ENCODE measurements around the gene FHOD3. TPM values are rescaled to one million over a fixed set of nuclear protein-coding genes. Genes with fewer than 3 reads are reported as not detected.
A peak's percentile ranks its signal among the peaks of the same experiment; 100 is the strongest.
"Not testable (repeated sequence)": the region's sequence is repeated elsewhere in the genome, so short reads cannot be mapped to it uniquely, and the experiment has no call there.

FHOD3 gene
- total and polyA plus RNA-seq, 3 experiments from 2014 or later, result not detected

- Histone ChIP-seq H3K27ac (ENCODE audit: low read depth, low read length) (no peak overlapping the region), H3K27me3 (ENCODE audit: insufficient read depth, low read length, poor library complexity, severe bottlenecking) (no peaks in the 10 kb centered on the region), H3K4me1 (ENCODE audit: insufficient read depth, low read length) (no peaks in the 10 kb centered on the region), H3K4me3 (ENCODE audit: low read length) (no peak overlapping the region), H3K9me3 (ENCODE audit: low read length) (no peaks in the 10 kb centered on the region), H3K36me3 (ENCODE audit: insufficient read depth, low read length) (no peaks in the 10 kb centered on the region)
- DNase-seq, result no peak
- Mint-ChIP-seq H3K4me3 (no peak overlapping the region), H3K36me3 (no peaks in the 10 kb centered on the region), H3K9me3 (no peaks in the 10 kb centered on the region), H3K27ac (no peak overlapping the region), H3K4me1 (no peaks in the 10 kb centered on the region), H3K27me3 (peaks cover 6 to 25% of the 10 kb centered on the region in 2 donors)
- CTCF ChIA-PET, result no interaction called here
- POLR2A ChIA-PET, result no interaction called here
Observed at GRCh38 chr18:36761186-36761698, 463.7 kb downstream of the FHOD3 start.

GRCh38 chr18:36762074-36762473, 464.6 kb downstream of the FHOD3 start:
- Histone ChIP-seq H3K9me3 (ENCODE audit: low read length) (no peaks in the 10 kb centered on the region), H3K4me1 (ENCODE audit: insufficient read depth, low read length) (no peaks in the 10 kb centered on the region), H3K27ac (ENCODE audit: low read depth, low read length) (no peak overlapping the region), H3K4me3 (ENCODE audit: low read length) (no peak overlapping the region), H3K27me3 (ENCODE audit: insufficient read depth, low read length, poor library complexity, severe bottlenecking) (no peaks in the 10 kb centered on the region), H3K36me3 (ENCODE audit: insufficient read depth, low read length) (no peaks in the 10 kb centered on the region)
- no peak overlapping the region for H3K4me3 Mint-ChIP-seq
- CTCF ChIA-PET, result no interaction called here
- no peaks in the 10 kb centered on the region for H3K36me3 Mint-ChIP-seq
- POLR2A ChIA-PET, result no interaction called here
- peaks cover 6 to 23% of the 10 kb centered on the region in 2 donors for H3K27me3 Mint-ChIP-seq
- H3K9me3 Mint-ChIP-seq, result no peaks in the 10 kb centered on the region
- no peak for DNase-seq
- no peaks in the 10 kb centered on the region for H3K4me1 Mint-ChIP-seq
- H3K27ac Mint-ChIP-seq, result no peak overlapping the region

GRCh38 chr18:36762965-36763364, 465.5 kb downstream of the FHOD3 start:
- CTCF ChIA-PET; H3K27me3 ChIP-seq (ENCODE audit: insufficient read depth, low read length, poor library complexity, severe bottlenecking); H3K36me3 ChIP-seq (ENCODE audit: insufficient read depth, low read length); H3K4me3 Mint-ChIP-seq; H3K27ac ChIP-seq (ENCODE audit: low read depth, low read length); H3K27ac Mint-ChIP-seq; H3K9me3 Mint-ChIP-seq; DNase-seq; H3K9me3 ChIP-seq (ENCODE audit: low read length); POLR2A ChIA-PET; H3K36me3 Mint-ChIP-seq; H3K4me1 Mint-ChIP-seq; H3K4me1 ChIP-seq (ENCODE audit: insufficient read depth, low read length); H3K4me3 ChIP-seq (ENCODE audit: low read length): not testable (repeated sequence)
- H3K27me3 Mint-ChIP-seq, result peaks cover 6 to 24% of the 10 kb centered on the region in 2 donors

GRCh38 chr18:36766836-36767235, 469.3 kb downstream of the FHOD3 start:
- Mint-ChIP-seq H3K4me1 (peaks cover 11 to 15% (median 11%) of the 10 kb centered on the region in 3 donors), H3K4me3 (no peak overlapping the region), H3K27me3 (peaks cover 3 to 17% of the 10 kb centered on the region in 2 donors), H3K9me3 (no peaks in the 10 kb centered on the region), H3K36me3 (peaks cover 0 to 2% (median 0%) of the 10 kb centered on the region in 3 donors), H3K27ac (no peak overlapping the region)
- H3K4me1 ChIP-seq (ENCODE audit: insufficient read depth, low read length), result no peaks in the 10 kb centered on the region
- no peaks in the 10 kb centered on the region for H3K9me3 ChIP-seq (ENCODE audit: low read length)
- ChIA-PET POLR2A (no interaction called here), CTCF (no interaction called here)
- H3K27ac ChIP-seq (ENCODE audit: low read depth, low read length), result no peak overlapping the region
- no peaks in the 10 kb centered on the region for H3K36me3 ChIP-seq (ENCODE audit: insufficient read depth, low read length)
- H3K27me3 ChIP-seq (ENCODE audit: insufficient read depth, low read length, poor library complexity, severe bottlenecking), result peaks cover 5% of the 10 kb centered on the region
- no peak for DNase-seq
- no peak overlapping the region for H3K4me3 ChIP-seq (ENCODE audit: low read length)

GRCh38 chr18:36769172-36769571, 471.7 kb downstream of the FHOD3 start:
- H3K4me1 ChIP-seq (ENCODE audit: insufficient read depth, low read length), result no peaks in the 10 kb centered on the region
- H3K27me3 ChIP-seq (ENCODE audit: insufficient read depth, low read length, poor library complexity, severe bottlenecking), result peaks cover 5% of the 10 kb centered on the region
- peaks cover 5 to 22% of the 10 kb centered on the region in 2 donors for H3K27me3 Mint-ChIP-seq
- no peaks in the 10 kb centered on the region for H3K36me3 ChIP-seq (ENCODE audit: insufficient read depth, low read length)
- no peak for DNase-seq
- H3K27ac Mint-ChIP-seq, result no peak overlapping the region
- H3K4me1 Mint-ChIP-seq, result peaks cover 12 to 18% (median 13%) of the 10 kb centered on the region in 3 donors
- CTCF ChIA-PET, result no interaction called here
- peaks cover 0 to 5% (median 0%) of the 10 kb centered on the region in 3 donors for H3K36me3 Mint-ChIP-seq
- POLR2A ChIA-PET, result no interaction called here
- H3K4me3 ChIP-seq (ENCODE audit: low read length), result no peak overlapping the region
- no peak overlapping the region for H3K4me3 Mint-ChIP-seq
- H3K9me3 Mint-ChIP-seq, result no peaks in the 10 kb centered on the region
- H3K27ac ChIP-seq (ENCODE audit: low read depth, low read length), result no peak overlapping the region
- H3K9me3 ChIP-seq (ENCODE audit: low read length), result no peaks in the 10 kb centered on the region

DNA sequence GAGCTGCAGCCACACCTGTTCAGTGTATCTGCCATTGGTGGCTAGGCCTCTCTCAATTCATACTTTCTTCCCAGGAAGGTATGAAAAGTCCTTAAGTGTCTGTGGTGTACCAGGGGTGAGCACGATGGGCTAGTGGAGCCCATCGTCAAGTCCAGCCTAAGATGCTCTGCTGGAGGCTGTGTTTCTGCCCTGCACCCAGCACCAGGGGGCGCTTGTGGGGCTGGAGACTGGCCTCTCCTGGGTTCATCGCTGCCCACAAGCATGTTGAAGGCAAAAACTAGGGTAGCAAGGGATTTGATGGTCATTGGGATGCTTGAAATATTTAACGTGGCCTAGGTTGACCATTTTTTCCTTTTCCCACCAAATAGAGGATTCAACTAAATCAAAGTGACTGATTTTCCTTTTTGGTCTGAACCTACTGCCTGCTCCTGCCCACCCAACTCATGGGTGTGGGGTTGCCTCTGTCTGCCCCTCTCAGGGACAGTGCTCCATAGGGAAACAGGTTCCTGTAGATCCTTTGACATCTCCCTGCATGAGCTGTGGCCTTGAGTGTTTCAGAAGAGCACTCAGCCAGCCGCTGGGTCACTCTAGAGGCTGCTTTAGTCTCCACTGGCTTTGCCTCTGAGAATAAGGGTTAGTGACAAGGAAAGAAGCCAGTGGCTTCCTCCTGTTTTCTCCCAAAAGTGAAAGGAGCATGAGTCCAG, 472.2 kb downstream of the FHOD3 start:
- Mint-ChIP-seq H3K27ac (no peak overlapping the region), H3K9me3 (no peaks in the 10 kb centered on the region), H3K36me3 (peaks cover 0 to 5% (median 0%) of the 10 kb centered on the region in 3 donors), H3K4me3 (no peak overlapping the region), H3K27me3 (peaks cover 5 to 22% of the 10 kb centered on the region in 2 donors), H3K4me1 (peaks cover 12 to 18% (median 13%) of the 10 kb centered on the region in 3 donors)
- Histone ChIP-seq H3K27me3 (ENCODE audit: insufficient read depth, low read length, poor library complexity, severe bottlenecking) (peaks cover 5% of the 10 kb centered on the region), H3K36me3 (ENCODE audit: insufficient read depth, low read length) (no peaks in the 10 kb centered on the region), H3K4me3 (ENCODE audit: low read length) (no peak overlapping the region), H3K27ac (ENCODE audit: low read depth, low read length) (no peak overlapping the region), H3K4me1 (ENCODE audit: insufficient read depth, low read length) (no peaks in the 10 kb centered on the region), H3K9me3 (ENCODE audit: low read length) (no peaks in the 10 kb centered on the region)
- CTCF ChIA-PET, result no interaction called here
- POLR2A ChIA-PET, result no interaction called here
- DNase-seq, result no peak

- no peaks in the 10 kb centered on the region for H3K36me3 ChIP-seq (ENCODE audit: insufficient read depth, low read length)
- H3K27me3 ChIP-seq (ENCODE audit: insufficient read depth, low read length, poor library complexity, severe bottlenecking), result peaks cover 5% of the 10 kb centered on the region
- peaks cover 12 to 18% (median 13%) of the 10 kb centered on the region in 3 donors for H3K4me1 Mint-ChIP-seq
- H3K27me3 Mint-ChIP-seq, result peaks cover 5 to 22% of the 10 kb centered on the region in 2 donors
- H3K4me3 Mint-ChIP-seq, result peak overlapping the region in 1 of 7 donors; percentile 49
- no peak overlapping the region for H3K4me3 ChIP-seq (ENCODE audit: low read length)
- DNase-seq, result no peak
- H3K27ac Mint-ChIP-seq, result peak overlapping the region in 1 of 8 donors; percentile 8
- H3K36me3 Mint-ChIP-seq, result peaks cover 0 to 5% (median 0%) of the 10 kb centered on the region in 3 donors
- no peak overlapping the region for H3K27ac ChIP-seq (ENCODE audit: low read depth, low read length)
- H3K9me3 Mint-ChIP-seq, result no peaks in the 10 kb centered on the region
- CTCF ChIA-PET, result no interaction called here
- POLR2A ChIA-PET, result no interaction called here
- H3K4me1 ChIP-seq (ENCODE audit: insufficient read depth, low read length), result no peaks in the 10 kb centered on the region
- H3K9me3 ChIP-seq (ENCODE audit: low read length), result no peaks in the 10 kb centered on the region
Observed at GRCh38 chr18:36770315-36770946, 472.9 kb downstream of the FHOD3 start.

- DNase-seq, result no peak
- CTCF ChIA-PET, result no interaction called here
- H3K27me3 ChIP-seq (ENCODE audit: insufficient read depth, low read length, poor library complexity, severe bottlenecking), result peaks cover 5% of the 10 kb centered on the region
- no peaks in the 10 kb centered on the region for H3K4me1 ChIP-seq (ENCODE audit: insufficient read depth, low read length)
- Mint-ChIP-seq H3K27me3 (peaks cover 5 to 22% of the 10 kb centered on the region in 2 donors), H3K27ac (no peak overlapping the region), H3K36me3 (peaks cover 0 to 5% (median 0%) of the 10 kb centered on the region in 3 donors), H3K4me1 (peaks cover 12 to 18% (median 13%) of the 10 kb centered on the region in 3 donors), H3K4me3 (no peak overlapping the region), H3K9me3 (no peaks in the 10 kb centered on the region)
- no peaks in the 10 kb centered on the region for H3K9me3 ChIP-seq (ENCODE audit: low read length)
- no peak overlapping the region for H3K27ac ChIP-seq (ENCODE audit: low read depth, low read length)
- POLR2A ChIA-PET, result no interaction called here
- H3K4me3 ChIP-seq (ENCODE audit: low read length), result no peak overlapping the region
- no peaks in the 10 kb centered on the region for H3K36me3 ChIP-seq (ENCODE audit: insufficient read depth, low read length)
Observed at GRCh38 chr18:36771245-36771644, 473.7 kb downstream of the FHOD3 start.
